HG03558 (cell line): ENCODE measurements around the gene IER2.
"Not testable (repeated sequence)": the region's sequence is repeated elsewhere in the genome, so short reads cannot be mapped to it uniquely, and the experiment has no call there.

Source experiments
- ATAC-seq: cut with Tn5 transposase; IDR thresholded peaks from one replicate; pipeline ENCODE4 v1.9.1; 2021; ENCODE audit warnings: moderate number of reproducible peaks; ENCODE audit not compliant: unreplicated experiment; ENCODE audit errors: extremely low read depth

Gene IER2

GRCh38 chr19:13189600-13189999, 39.4 kb downstream of the IER2 start:
- ATAC-seq, result no peak

GRCh38 chr19:13190781-13191540, 40.8 kb downstream of the IER2 start:
- no peak for ATAC-seq

GRCh38 chr19:13195678-13196077, 45.5 kb downstream of the IER2 start:
- ATAC-seq, result no peak

GRCh38 chr19:13198634-13199033, 48.4 kb downstream of the IER2 start:
- ATAC-seq, result no peak

- ATAC-seq, result not testable (repeated sequence)
These were observed 51.9 kb downstream of the IER2 start for GRCh38 chr19:13202112-13202511.
